ENCODE data around the gene EXOC3.

The EXOC3 gene

GRCh38 chr5:440401-441201 is 2.4 kb upstream of the EXOC3 start:
- DNase-seq: no peak

GRCh38 chr5:441996-442334 is 1.0 kb upstream of the EXOC3 start:
- DNase-seq: no peak

- DNase-seq: peak in 1 of 2 donors; percentile 21
These were observed 519 bp downstream of the EXOC3 start for GRCh38 chr5:443239-444151.

- no peak for DNase-seq
These were observed 1.2 kb downstream of the EXOC3 start for GRCh38 chr5:444226-444625.

GRCh38 chr5:445591-445990 is 2.6 kb downstream of the EXOC3 start:
- DNase-seq: no peak

GRCh38 chr5:446066-446882 is 3.3 kb downstream of the EXOC3 start:
- DNase-seq: no peak

- no peak for DNase-seq
These were observed 3.9 kb downstream of the EXOC3 start for GRCh38 chr5:446883-447263.

- DNase-seq: no peak
These were observed 4.5 kb downstream of the EXOC3 start for GRCh38 chr5:447501-447900.

- DNase-seq: no peak
These were observed 5.2 kb downstream of the EXOC3 start for GRCh38 chr5:448061-448765.

GRCh38 chr5:448766-449090 is 5.8 kb downstream of the EXOC3 start:
- no peak for DNase-seq

GRCh38 chr5:449151-449550 is 6.2 kb downstream of the EXOC3 start:
- no peak for DNase-seq

GRCh38 chr5:451587-452458 is 8.8 kb downstream of the EXOC3 start:
- no peak for DNase-seq

- no peak for DNase-seq
These were observed 10.2 kb downstream of the EXOC3 start for GRCh38 chr5:452978-453710.

- no peak for DNase-seq
These were observed 10.9 kb downstream of the EXOC3 start for GRCh38 chr5:453725-454481.

GRCh38 chr5:454936-455335 is 12.0 kb downstream of the EXOC3 start:
- no peak for DNase-seq

GRCh38 chr5:455806-456205 is 12.8 kb downstream of the EXOC3 start:
- DNase-seq: no peak

GRCh38 chr5:456351-457194 is 13.6 kb downstream of the EXOC3 start:
- no peak for DNase-seq

- DNase-seq: no peak
These were observed 14.4 kb downstream of the EXOC3 start for GRCh38 chr5:457195-457961.
